GM12892 (cell line): ENCODE data around the gene ABHD10.

Source experiments
- POLR2A ChIP-seq: IDR thresholded peaks from 2 replicates; pipeline ENCODE4 v1.6.1; 2011; ENCODE audit warnings: low read depth, low read length, control low read depth
- POLR2AphosphoS5 ChIP-seq: IDR thresholded peaks from 2 replicates; pipeline ENCODE4 v1.6.1; 2011; ENCODE audit warnings: low read depth, low read length, control low read depth
- TAF1 ChIP-seq: IDR thresholded peaks from 2 replicates; pipeline ENCODE4 v1.6.1; 2011; ENCODE audit warnings: low read depth, mild to moderate bottlenecking, control low read depth, low read length, borderline replicate concordance

DNA sequence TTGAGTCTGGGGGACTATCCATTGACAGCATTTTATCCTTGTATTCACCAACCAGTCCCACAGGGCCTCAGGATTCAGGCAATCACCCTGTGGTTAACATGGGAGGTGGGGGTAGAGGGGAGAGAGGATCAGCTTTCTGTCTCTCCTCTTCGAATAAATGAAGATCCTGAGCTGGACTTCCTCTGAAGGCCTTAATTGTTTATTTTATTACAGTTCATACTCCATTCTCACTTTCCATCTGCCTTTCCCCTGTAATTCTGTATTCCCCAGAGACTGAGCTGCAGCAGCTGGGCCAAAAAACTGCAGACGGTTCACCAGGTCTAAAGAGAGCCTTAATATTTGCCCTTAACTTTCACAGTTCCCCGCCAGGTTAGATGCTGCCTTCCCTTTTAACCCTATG lies 31.8 kb downstream of the ABHD10 start:
- TF ChIP-seq POLR2AphosphoS5 (no peak), POLR2A (no peak), TAF1 (no peak)
